Osteocyte (in vitro differentiated cells): ENCODE data around the gene AHSA1. TPM values are rescaled to one million over a fixed set of nuclear protein-coding genes. Genes with fewer than 3 reads are reported as not detected.

Source experiments
- DNase-seq: peaks from one replicate; pipeline ENCODE4 v3.0.0; 2021; ENCODE audit warnings: mixed read lengths; ENCODE audit not compliant: unreplicated experiment; ENCODE audit errors: extremely low spot score
- H3K27ac Mint-ChIP-seq: one replicate; pipeline ENCODE4 v1.8.0; 2021; ENCODE audit warnings: mild to moderate bottlenecking, mixed read lengths; ENCODE audit not compliant: unreplicated experiment
- H3K27me3 Mint-ChIP-seq: one replicate; pipeline ENCODE4 v1.8.0; 2021; ENCODE audit warnings: mixed read lengths; ENCODE audit not compliant: unreplicated experiment
- H3K36me3 Mint-ChIP-seq: one replicate; pipeline ENCODE4 v1.8.0; 2021; ENCODE audit warnings: mixed read lengths; ENCODE audit not compliant: unreplicated experiment
- H3K4me1 Mint-ChIP-seq: one replicate; pipeline ENCODE4 v1.8.0; 2021; ENCODE audit warnings: mixed read lengths; ENCODE audit not compliant: unreplicated experiment
- H3K4me3 Mint-ChIP-seq: one replicate; pipeline ENCODE4 v1.8.0; 2021; ENCODE audit warnings: mild to moderate bottlenecking, moderate library complexity, mixed read lengths; ENCODE audit not compliant: unreplicated experiment
- H3K9me3 Mint-ChIP-seq: one replicate; pipeline ENCODE4 v1.8.0; 2021; ENCODE audit warnings: mixed read lengths; ENCODE audit not compliant: unreplicated experiment
- CTCF ChIP-seq: fragments of 200-600 bp; sonication (generic); IDR thresholded peaks from 2 replicates; pipeline ENCODE4 v1.5.0; 2021; ENCODE audit warnings: antibody characterized with exemption, mild to moderate bottlenecking, moderate library complexity
- total RNA-seq: library from RNA; stranded (reverse); gene quantifications from 2 replicates; pipeline ENCODE4 v1.2.1, GENCODE V29; 2021

AHSA1 gene
- total RNA-seq, 1 donor from 2014 or later = 115 TPM

- no peak for TF ChIP-seq CTCF
- Mint-ChIP-seq H3K36me3 (peaks cover 51% of the 10 kb centered on the region), H3K27ac (no peak overlapping the region), H3K27me3 (no peaks in the 10 kb centered on the region), H3K4me3 (no peak overlapping the region), H3K9me3 (no peaks in the 10 kb centered on the region), H3K4me1 (no peaks in the 10 kb centered on the region)
- no peak for DNase-seq
Measured at GRCh38 chr14:77439861-77440260, 18.0 kb upstream of the AHSA1 start.

- no peak for DNase-seq
- no peak overlapping the region for H3K4me3 Mint-ChIP-seq
- TF ChIP-seq CTCF = no peak
- no peaks in the 10 kb centered on the region for H3K9me3 Mint-ChIP-seq
- peaks cover 39% of the 10 kb centered on the region for H3K36me3 Mint-ChIP-seq
- no peak overlapping the region for H3K27ac Mint-ChIP-seq
- no peaks in the 10 kb centered on the region for H3K27me3 Mint-ChIP-seq
- H3K4me1 Mint-ChIP-seq = no peaks in the 10 kb centered on the region
Measured at GRCh38 chr14:77442196-77442595, 15.7 kb upstream of the AHSA1 start.

DNA sequence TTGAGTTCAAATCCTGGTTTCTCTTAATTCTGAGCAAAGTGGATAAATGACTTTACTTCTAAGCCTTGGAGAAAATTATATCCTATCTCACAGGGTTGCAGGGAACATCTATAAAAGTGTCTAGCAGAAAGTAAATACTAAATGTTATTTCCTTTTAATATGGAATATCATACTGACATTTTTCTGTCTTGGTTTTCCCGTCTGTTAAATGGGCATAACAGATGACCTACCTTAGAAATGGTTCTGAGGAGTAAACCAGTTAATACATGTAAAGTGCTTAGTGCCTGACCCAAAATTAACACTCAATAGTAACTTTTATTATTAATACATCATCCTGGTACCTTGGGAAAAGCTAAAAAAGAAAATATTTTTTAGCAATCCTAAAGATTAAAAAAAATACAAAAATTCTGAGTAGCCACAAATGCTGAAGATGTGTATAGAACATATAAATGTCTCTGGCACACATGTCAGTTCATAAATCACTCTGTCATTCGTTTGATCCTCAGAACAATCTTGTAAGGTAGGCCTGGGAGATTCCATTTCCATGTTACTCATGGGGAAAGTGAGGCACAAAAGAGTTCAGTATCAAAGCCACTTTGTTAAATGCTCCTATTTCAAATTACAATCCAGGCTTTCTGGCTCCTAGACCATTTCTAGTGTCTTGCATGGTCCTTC lies 1.8 kb upstream of the AHSA1 start:
- no peaks in the 10 kb centered on the region for H3K27me3 Mint-ChIP-seq
- TF ChIP-seq CTCF = no peak
- H3K4me3 Mint-ChIP-seq = peak overlapping the region; percentile 99
- H3K36me3 Mint-ChIP-seq = peaks cover 22% of the 10 kb centered on the region
- H3K4me1 Mint-ChIP-seq = peaks cover 23% of the 10 kb centered on the region
- H3K27ac Mint-ChIP-seq = no peak overlapping the region
- DNase-seq = no peak
- H3K9me3 Mint-ChIP-seq = no peaks in the 10 kb centered on the region

GRCh38 chr14:77457115-77457521 lies 775 bp upstream of the AHSA1 start:
- Mint-ChIP-seq H3K27ac (peak overlapping the region; percentile 100), H3K27me3 (no peaks in the 10 kb centered on the region), H3K4me1 (peaks cover 23% of the 10 kb centered on the region), H3K36me3 (peaks cover 24% of the 10 kb centered on the region), H3K9me3 (no peaks in the 10 kb centered on the region), H3K4me3 (peak overlapping the region; percentile 99)
- no peak for DNase-seq
- TF ChIP-seq CTCF = no peak

GRCh38 chr14:77458249-77458950 lies 507 bp downstream of the AHSA1 start:
- H3K4me3 Mint-ChIP-seq = peak overlapping the region; percentile 99

More at GRCh38 chr14:77458249-77458950, 507 bp downstream of the AHSA1 start:
- Mint-ChIP-seq H3K9me3 (no peaks in the 10 kb centered on the region), H3K36me3 (peaks cover 23% of the 10 kb centered on the region), H3K27ac (peak overlapping the region; percentile 100), H3K27me3 (no peaks in the 10 kb centered on the region), H3K4me1 (peaks cover 23% of the 10 kb centered on the region)
- TF ChIP-seq CTCF = no peak
- DNase-seq = no peak
